Hepatocyte (in vitro differentiated cells): ENCODE measurements around the gene AKAP1.

Experiments
- EZH2 ChIP-seq: fragments of 200-600 bp; sonication (generic); IDR thresholded peaks from 2 replicates; pipeline ENCODE4 v1.6.1; 2016; ENCODE audit warnings: antibody characterized with exemption, mild to moderate bottlenecking, borderline replicate concordance
- EZH2phosphoT487 ChIP-seq: fragments of 200-600 bp; sonication (generic); IDR thresholded peaks from one replicate; pipeline ENCODE4 v1.6.1; 2018; ENCODE audit warnings: antibody characterized with exemption, mild to moderate bottlenecking, low read depth, moderate library complexity; ENCODE audit not compliant: unreplicated experiment, severe bottlenecking
- TF ChIP-seq, protein P1 (sequence below): fragments of 200-600 bp; sonication (generic); IDR thresholded peaks from 2 replicates; pipeline ENCODE4 v1.5.1; 2016; ENCODE audit warnings: antibody characterized with exemption, mild to moderate bottlenecking; ENCODE audit not compliant: poor library complexity

DNA sequence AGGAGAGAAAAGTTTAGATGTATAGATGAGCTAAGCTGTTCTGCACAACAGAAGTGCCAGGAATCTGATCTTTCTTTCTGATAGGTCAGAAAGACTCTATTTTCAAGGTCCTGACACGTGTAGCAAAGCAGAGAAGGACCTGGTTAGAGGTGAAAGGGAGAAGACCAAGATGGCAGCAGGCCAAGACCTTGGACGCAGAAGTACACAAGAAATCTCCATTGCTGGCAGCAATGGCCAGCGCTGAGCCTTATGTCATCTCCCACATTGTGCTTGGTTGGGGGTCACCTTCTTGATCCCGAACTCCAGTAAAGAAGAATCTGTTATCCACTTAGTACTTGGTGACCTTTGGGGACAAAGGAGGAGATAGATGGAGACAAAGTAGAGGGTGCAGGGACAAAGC lies 41.8 kb upstream of the AKAP1 start:
- TF ChIP-seq, protein P1, sequence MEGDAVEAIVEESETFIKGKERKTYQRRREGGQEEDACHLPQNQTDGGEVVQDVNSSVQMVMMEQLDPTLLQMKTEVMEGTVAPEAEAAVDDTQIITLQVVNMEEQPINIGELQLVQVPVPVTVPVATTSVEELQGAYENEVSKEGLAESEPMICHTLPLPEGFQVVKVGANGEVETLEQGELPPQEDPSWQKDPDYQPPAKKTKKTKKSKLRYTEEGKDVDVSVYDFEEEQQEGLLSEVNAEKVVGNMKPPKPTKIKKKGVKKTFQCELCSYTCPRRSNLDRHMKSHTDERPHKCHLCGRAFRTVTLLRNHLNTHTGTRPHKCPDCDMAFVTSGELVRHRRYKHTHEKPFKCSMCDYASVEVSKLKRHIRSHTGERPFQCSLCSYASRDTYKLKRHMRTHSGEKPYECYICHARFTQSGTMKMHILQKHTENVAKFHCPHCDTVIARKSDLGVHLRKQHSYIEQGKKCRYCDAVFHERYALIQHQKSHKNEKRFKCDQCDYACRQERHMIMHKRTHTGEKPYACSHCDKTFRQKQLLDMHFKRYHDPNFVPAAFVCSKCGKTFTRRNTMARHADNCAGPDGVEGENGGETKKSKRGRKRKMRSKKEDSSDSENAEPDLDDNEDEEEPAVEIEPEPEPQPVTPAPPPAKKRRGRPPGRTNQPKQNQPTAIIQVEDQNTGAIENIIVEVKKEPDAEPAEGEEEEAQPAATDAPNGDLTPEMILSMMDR: no peak
- no peak for TF ChIP-seq EZH2phosphoT487
- no peak for TF ChIP-seq EZH2
